Trophoblast cell (in vitro differentiated cells and primary cell): Measurements from ENCODE around the gene CTSH.

ENCODE experiments used
- DNase-seq, 2 donors: peaks; one replicate each; pipeline ENCODE4 v3.0.0-alpha.2; 2016
- H2AFZ ChIP-seq: 2 replicates; pipeline ENCODE4 v1.6.1; 2013; ENCODE audit warnings: low read length, moderate library complexity, mild to moderate bottlenecking; ENCODE audit not compliant: insufficient read depth, poor library complexity
- H2AK5ac ChIP-seq: 2 replicates; pipeline ENCODE4 v1.6.1; 2013; ENCODE audit warnings: mild to moderate bottlenecking, low read length
- H2BK120ac ChIP-seq: 2 replicates; pipeline ENCODE4 v1.6.1; 2013; ENCODE audit warnings: low read length, mild to moderate bottlenecking, moderate library complexity; ENCODE audit not compliant: insufficient read depth, poor library complexity
- H2BK12ac ChIP-seq: 2 replicates; pipeline ENCODE4 v1.6.1; 2013; ENCODE audit warnings: mild to moderate bottlenecking, low read length, moderate library complexity
- H2BK5ac ChIP-seq: 2 replicates; pipeline ENCODE4 v1.6.1; 2013; ENCODE audit warnings: low read length, low read depth, moderate library complexity, mild to moderate bottlenecking; ENCODE audit not compliant: poor library complexity
- H3K14ac ChIP-seq: 2 replicates; pipeline ENCODE4 v1.6.1; 2013; ENCODE audit warnings: mild to moderate bottlenecking, low read length
- H3K18ac ChIP-seq: 2 replicates; pipeline ENCODE4 v1.6.1; 2013; ENCODE audit warnings: mild to moderate bottlenecking, low read length
- H3K23ac ChIP-seq: 2 replicates; pipeline ENCODE4 v1.6.1; 2013; ENCODE audit warnings: low read length
- H3K27ac ChIP-seq: 2 replicates; pipeline ENCODE4 v1.5.1; 2013; ENCODE audit warnings: low read depth, mild to moderate bottlenecking, inconsistent platforms, low read length, moderate library complexity
- H3K27me3 ChIP-seq: 2 replicates; pipeline ENCODE4 v1.6.1; 2013; ENCODE audit warnings: inconsistent platforms, mild to moderate bottlenecking, low read length, moderate library complexity; ENCODE audit not compliant: insufficient read depth
- H3K36me3 ChIP-seq, 2 experiments: 1 replicate in 1 of 2; 2 replicates in 1 of 2; pipeline ENCODE4 v1.6.1; 2013; ENCODE audit warnings: low read length in 2 of 2, mild to moderate bottlenecking in 2 of 2, moderate library complexity in 1 of 2; ENCODE audit not compliant: insufficient read depth in 2 of 2, control insufficient read depth in 1 of 2
- H3K4ac ChIP-seq: 2 replicates; pipeline ENCODE4 v1.6.1; 2013; ENCODE audit warnings: low read depth, mild to moderate bottlenecking, low read length, moderate library complexity
- H3K4me1 ChIP-seq, 2 experiments: 1 replicate in 1 of 2; 2 replicates in 1 of 2; pipeline ENCODE4 v1.6.1; 2013; ENCODE audit warnings: low read length in 2 of 2, mild to moderate bottlenecking in 2 of 2, moderate library complexity in 1 of 2; ENCODE audit not compliant: insufficient read depth in 2 of 2, control insufficient read depth in 1 of 2
- H3K4me2 ChIP-seq: 2 replicates; pipeline ENCODE4 v1.6.1; 2013; ENCODE audit warnings: inconsistent platforms, mild to moderate bottlenecking, low read length, moderate library complexity
- H3K4me3 ChIP-seq: 2 replicates; pipeline ENCODE4 v1.5.1; 2013; ENCODE audit warnings: mild to moderate bottlenecking, low read depth, low read length, inconsistent platforms
- H3K79me1 ChIP-seq: one replicate; pipeline ENCODE4 v1.6.1; 2013; ENCODE audit warnings: low read length
- H3K79me2 ChIP-seq: 2 replicates; pipeline ENCODE4 v1.6.1; 2013; ENCODE audit warnings: low read length, mild to moderate bottlenecking; ENCODE audit not compliant: control insufficient read depth, insufficient read depth, poor library complexity
- H3K9ac ChIP-seq: 2 replicates; pipeline ENCODE4 v1.6.1; 2013; ENCODE audit warnings: mild to moderate bottlenecking, low read length
- H3K9me3 ChIP-seq: 2 replicates; pipeline ENCODE4 v1.6.1; 2013; ENCODE audit warnings: low read depth, mild to moderate bottlenecking, control low read depth, inconsistent platforms, low read length; ENCODE audit not compliant: insufficient read depth
- H4K12ac ChIP-seq: 2 replicates; pipeline ENCODE4 v1.6.1; 2013; ENCODE audit warnings: low read depth, mild to moderate bottlenecking, low read length, moderate library complexity
- H4K8ac ChIP-seq: 2 replicates; pipeline ENCODE4 v1.6.1; 2013; ENCODE audit warnings: low read depth, mild to moderate bottlenecking, low read length, moderate library complexity
- H4K91ac ChIP-seq: one replicate; pipeline ENCODE4 v1.6.1; 2013; ENCODE audit warnings: low read depth, mild to moderate bottlenecking, low read length, moderate library complexity
- WGBS: extraction: QIAGEN DNeasy Blood & Tissue Kit; methylation state at CpG from one replicate; pipeline ENCODE4 v1.1.7; 2013; ENCODE audit warnings: missing lambda C conversion rate; ENCODE audit not compliant: insufficient read length, insufficient coverage; ENCODE audit errors: extremely low coverage; 5-methylcytosine and 5-hydroxymethylcytosine counted together

CTSH gene

GRCh38 chr15:78944202-78944625 lies 632 bp downstream of the CTSH start:
- H3K4me3 ChIP-seq: no peak overlapping the region
- no CpG with 5 or more reads among the region's 12 CpGs for WGBS
- no peak overlapping the region for H2BK12ac ChIP-seq

GRCh38 chr15:78943692-78944091 lies 1.2 kb downstream of the CTSH start:
- no peak overlapping the region for H2BK5ac ChIP-seq
- H3K14ac ChIP-seq: no peak overlapping the region
- no peak overlapping the region for H3K27ac ChIP-seq
- no peak overlapping the region for H3K4ac ChIP-seq
- H3K23ac ChIP-seq: no peak overlapping the region
- peaks cover 6% of the 10 kb centered on the region for H3K79me1 ChIP-seq
- no CpG with 5 or more reads among the region's 7 CpGs for WGBS
- peaks cover 6 to 15% of the 10 kb centered on the region in 2 experiments for H3K4me1 ChIP-seq
- no peaks in the 10 kb centered on the region for H3K36me3 ChIP-seq
- H3K9ac ChIP-seq: no peak overlapping the region
- no peak overlapping the region for H4K91ac ChIP-seq
- peak in 1 of 2 donors; percentile 53 for DNase-seq
- H3K4me3 ChIP-seq: no peak overlapping the region
- H3K79me2 ChIP-seq: peaks cover 1% of the 10 kb centered on the region
- H3K18ac ChIP-seq: no peak overlapping the region
- no peak overlapping the region for H2BK12ac ChIP-seq
- no peak overlapping the region for H2AK5ac ChIP-seq
- no peak overlapping the region for H2BK120ac ChIP-seq
- H4K12ac ChIP-seq: no peak overlapping the region
- peak overlapping the region; percentile 35 for H4K8ac ChIP-seq
- H3K9me3 ChIP-seq: no peaks in the 10 kb centered on the region
- no peak overlapping the region for H2AFZ ChIP-seq
- no peaks in the 10 kb centered on the region for H3K27me3 ChIP-seq
- H3K4me2 ChIP-seq: no peak overlapping the region

More at GRCh38 chr15:78944202-78944625, 632 bp downstream of the CTSH start:
- Histone ChIP-seq H4K12ac (no peak overlapping the region), H4K91ac (no peak overlapping the region), H3K79me1 (peaks cover 6% of the 10 kb centered on the region), H3K14ac (no peak overlapping the region), H4K8ac (peak overlapping the region; percentile 35), H3K4me2 (peak overlapping the region; percentile 66), H2AK5ac (no peak overlapping the region), H3K4me1 (peaks cover 6 to 15% of the 10 kb centered on the region in 2 experiments), H2BK5ac (no peak overlapping the region), H3K4ac (no peak overlapping the region), H3K18ac (no peak overlapping the region), H3K9ac (no peak overlapping the region), H3K27ac (no peak overlapping the region), H3K36me3 (no peaks in the 10 kb centered on the region), H3K79me2 (peaks cover 1% of the 10 kb centered on the region), H3K27me3 (no peaks in the 10 kb centered on the region), H3K23ac (no peak overlapping the region), H2BK120ac (no peak overlapping the region), H3K9me3 (no peaks in the 10 kb centered on the region), H2AFZ (no peak overlapping the region)
- no peak for DNase-seq

GRCh38 chr15:78942741-78943140 lies 2.1 kb downstream of the CTSH start:
- peaks cover 1% of the 10 kb centered on the region for H3K79me2 ChIP-seq
- H3K27ac ChIP-seq: no peak overlapping the region
- H3K27me3 ChIP-seq: no peaks in the 10 kb centered on the region
- no peak overlapping the region for H2BK5ac ChIP-seq
- H4K91ac ChIP-seq: no peak overlapping the region
- no peaks in the 10 kb centered on the region for H3K9me3 ChIP-seq
- H3K4me3 ChIP-seq: no peak overlapping the region
- H3K4ac ChIP-seq: no peak overlapping the region
- DNase-seq: no peak
- no peak overlapping the region for H2BK12ac ChIP-seq
- H4K12ac ChIP-seq: no peak overlapping the region
- no CpG with 5 or more reads among the region's 4 CpGs for WGBS
- no peak overlapping the region for H3K9ac ChIP-seq
- no peak overlapping the region for H2BK120ac ChIP-seq
- H3K23ac ChIP-seq: no peak overlapping the region
- no peak overlapping the region for H2AFZ ChIP-seq
- no peak overlapping the region for H2AK5ac ChIP-seq
- no peak overlapping the region for H3K18ac ChIP-seq
- H3K79me1 ChIP-seq: peaks cover 6% of the 10 kb centered on the region
- H3K36me3 ChIP-seq: no peaks in the 10 kb centered on the region
- H3K4me1 ChIP-seq: peaks cover 6 to 15% of the 10 kb centered on the region in 2 experiments
- no peak overlapping the region for H3K4me2 ChIP-seq
- no peak overlapping the region for H4K8ac ChIP-seq
- H3K14ac ChIP-seq: no peak overlapping the region

- Histone ChIP-seq H3K27me3 (no peaks in the 10 kb centered on the region), H3K4me2 (no peak overlapping the region), H4K12ac (no peak overlapping the region), H2AFZ (no peak overlapping the region), H4K8ac (no peak overlapping the region), H3K14ac (no peak overlapping the region), H3K4me1 (peaks cover 2% of the 10 kb centered on the region in 2 experiments), H3K79me2 (no peaks in the 10 kb centered on the region), H3K79me1 (no peaks in the 10 kb centered on the region), H2BK5ac (no peak overlapping the region), H3K9ac (no peak overlapping the region), H3K18ac (no peak overlapping the region), H2AK5ac (no peak overlapping the region), H4K91ac (no peak overlapping the region), H3K36me3 (peaks cover 0 to 3% of the 10 kb centered on the region in 2 experiments), H3K4ac (no peak overlapping the region), H2BK120ac (no peak overlapping the region), H3K23ac (no peak overlapping the region), H3K27ac (no peak overlapping the region), H3K9me3 (no peaks in the 10 kb centered on the region), H3K4me3 (no peak overlapping the region), H2BK12ac (no peak overlapping the region)
- WGBS: no CpG with 5 or more reads among the region's 6 CpGs
- DNase-seq: no peak
Measured at GRCh38 chr15:78938658-78939488, 6.0 kb downstream of the CTSH start.
